ENCODE data around the gene GOLGA8M. TPM values are rescaled to one million over a fixed set of nuclear protein-coding genes. Genes with fewer than 3 reads are reported as not detected.

The GOLGA8M gene, protein sequence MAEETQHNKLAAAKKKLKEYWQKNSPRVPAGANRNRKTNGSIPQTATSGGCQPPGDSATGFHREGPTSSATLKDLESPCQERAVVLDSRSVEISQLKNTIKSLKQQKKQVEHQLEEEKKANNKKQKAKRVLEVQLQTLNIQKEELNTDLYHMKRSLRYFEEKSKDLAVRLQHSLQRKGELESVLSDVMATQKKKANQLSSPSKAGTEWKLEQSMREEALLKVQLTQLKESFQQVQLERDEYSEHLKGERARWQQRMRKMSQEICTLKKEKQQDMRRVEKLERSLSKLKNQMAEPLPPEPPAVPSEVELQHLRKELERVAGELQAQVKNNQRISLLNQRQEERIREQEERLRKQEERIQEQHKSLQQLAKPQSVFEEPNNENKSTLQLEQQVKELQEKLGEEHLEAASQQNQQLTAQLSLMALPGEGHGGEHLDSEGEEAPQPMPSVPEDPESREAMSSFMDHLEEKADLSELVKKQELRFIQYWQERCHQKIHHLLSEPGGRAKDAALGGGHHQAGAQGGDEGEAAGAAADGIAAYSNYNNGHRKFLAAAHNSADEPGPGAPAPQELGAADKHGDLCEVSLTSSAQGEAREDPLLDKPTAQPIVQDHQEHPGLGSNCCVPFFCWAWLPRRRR
- total RNA-seq (2022; extraction: Qiagen RNA extraction; ENCODE audit: low read depth) = not detected in 5 replicates

DNA sequence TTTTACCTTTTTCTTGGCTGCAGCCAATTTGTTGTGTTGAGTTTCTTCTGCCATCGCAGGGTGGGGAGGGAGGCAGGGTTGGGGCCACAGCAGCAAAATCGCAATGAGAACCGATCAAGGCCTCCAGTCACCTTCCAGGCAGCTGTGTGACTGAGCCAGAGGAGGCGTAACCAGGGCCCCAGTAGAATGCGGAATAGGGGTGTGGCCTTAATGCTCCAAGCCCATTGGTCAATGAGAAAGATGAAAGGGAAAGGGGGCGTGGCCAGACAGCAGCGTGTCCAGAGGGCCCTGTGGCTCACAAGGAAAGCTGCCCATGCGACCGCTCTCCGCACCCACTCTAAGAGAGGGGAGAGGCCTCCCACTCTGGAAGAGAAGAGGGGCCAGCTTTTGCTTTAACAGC lies at the start of gene GOLGA8M:
TSS of gene GOLGA8M (minus strand) at position 152 of the 400 bp plus-strand sequence. CDS start at position 54, 98 bp downstream.

Other genes starting within 250 kb of the GOLGA8M start
- 0.04 TPM in 1 of 5 replicates, not detected in the others for gene GOLGA8G, start 179.4 kb downstream of the GOLGA8M start, total RNA-seq (2022; extraction: Qiagen RNA extraction; ENCODE audit: low read depth)
- not detected in 5 replicates for gene GOLGA6L25, start 158.9 kb downstream of the GOLGA8M start, total RNA-seq (2022; extraction: Qiagen RNA extraction; ENCODE audit: low read depth)
- gene GOLGA6L7, start 136.2 kb upstream of the GOLGA8M start, total RNA-seq (2022; extraction: Qiagen RNA extraction; ENCODE audit: low read depth) = not detected in 5 replicates
- 16.6 to 22.6 TPM (median 19.1 TPM) in 5 replicates for gene APBA2, start 173.6 kb upstream of the GOLGA8M start, total RNA-seq (2022; extraction: Qiagen RNA extraction; ENCODE audit: low read depth)